ENCODE results near the gene CYB561A3.

The CYB561A3 gene

GRCh38 chr11:61357894-61358239 lies 3.8 kb downstream of the CYB561A3 start:
- TF ChIP-seq CTCF (IDR thresholded peaks at IDR 0.05; ENCODE audit: borderline replicate concordance, insufficient read depth, low read depth, low read length), result no peak
- H3K4me3 ChIP-seq (ENCODE audit: low read depth, low read length), result no peak overlapping the region

GRCh38 chr11:61357233-61357893 lies 4.3 kb downstream of the CYB561A3 start:
- TF ChIP-seq CTCF (IDR thresholded peaks at IDR 0.05; ENCODE audit: borderline replicate concordance, insufficient read depth, low read depth, low read length), result no peak
- H3K4me3 ChIP-seq (ENCODE audit: low read depth, low read length), result no peak overlapping the region

GRCh38 chr11:61356706-61357105 lies 5.0 kb downstream of the CYB561A3 start:
- TF ChIP-seq CTCF (IDR thresholded peaks at IDR 0.05; ENCODE audit: borderline replicate concordance, insufficient read depth, low read depth, low read length), result no peak
- H3K4me3 ChIP-seq (ENCODE audit: low read depth, low read length), result no peak overlapping the region

GRCh38 chr11:61354208-61354607 lies 7.5 kb downstream of the CYB561A3 start:
- no peak for TF ChIP-seq CTCF (IDR thresholded peaks at IDR 0.05; ENCODE audit: borderline replicate concordance, insufficient read depth, low read depth, low read length)
- H3K4me3 ChIP-seq (ENCODE audit: low read depth, low read length), result no peak overlapping the region

GRCh38 chr11:61353131-61354067 lies 8.3 kb downstream of the CYB561A3 start:
- H3K4me3 ChIP-seq (ENCODE audit: low read depth, low read length), result no peak overlapping the region
- TF ChIP-seq CTCF (IDR thresholded peaks at IDR 0.05; ENCODE audit: borderline replicate concordance, insufficient read depth, low read depth, low read length), result no peak

- no peak overlapping the region for H3K4me3 ChIP-seq (ENCODE audit: low read depth, low read length)
- TF ChIP-seq CTCF (IDR thresholded peaks at IDR 0.05; ENCODE audit: borderline replicate concordance, insufficient read depth, low read depth, low read length), result no peak
Observed at GRCh38 chr11:61352038-61352437, 9.6 kb downstream of the CYB561A3 start.

- H3K4me3 ChIP-seq (ENCODE audit: low read depth, low read length), result no peak overlapping the region
- TF ChIP-seq CTCF (IDR thresholded peaks at IDR 0.05; ENCODE audit: borderline replicate concordance, insufficient read depth, low read depth, low read length), result no peak
Observed at GRCh38 chr11:61350803-61351202, 10.9 kb downstream of the CYB561A3 start.
